T-helper 1 cell treated with Interleukin-12 subunit alpha and Interleukin-12 subunit beta and Interleukin-4 antibody, amounts not matched to agents 30 μg/mL and 1 μg/mL, for 36 hours (primary cell): ENCODE results near the gene SPATA4.
"Not testable (repeated sequence)": the region's sequence is repeated elsewhere in the genome, so short reads cannot be mapped to it uniquely, and the experiment has no call there.

Experiments used
- H3K27ac Mint-ChIP-seq: one replicate; pipeline ENCODE4 v1.8.0; 2021; ENCODE audit warnings: mild to moderate bottlenecking, mixed read lengths
- H3K27me3 Mint-ChIP-seq: one replicate; pipeline ENCODE4 v1.8.0; 2021; ENCODE audit warnings: low read depth, mixed read lengths
- H3K36me3 Mint-ChIP-seq: one replicate; pipeline ENCODE4 v1.8.0; 2021; ENCODE audit warnings: low read depth, mixed read lengths
- H3K4me1 Mint-ChIP-seq: one replicate; pipeline ENCODE4 v1.8.0; 2021; ENCODE audit warnings: low read depth, mixed read lengths
- H3K4me3 Mint-ChIP-seq: one replicate; pipeline ENCODE4 v1.8.0; 2021; ENCODE audit warnings: mild to moderate bottlenecking, moderate library complexity, mixed read lengths
- H3K9me3 Mint-ChIP-seq: one replicate; pipeline ENCODE4 v1.8.0; 2021; ENCODE audit warnings: mixed read lengths

The SPATA4 gene

DNA sequence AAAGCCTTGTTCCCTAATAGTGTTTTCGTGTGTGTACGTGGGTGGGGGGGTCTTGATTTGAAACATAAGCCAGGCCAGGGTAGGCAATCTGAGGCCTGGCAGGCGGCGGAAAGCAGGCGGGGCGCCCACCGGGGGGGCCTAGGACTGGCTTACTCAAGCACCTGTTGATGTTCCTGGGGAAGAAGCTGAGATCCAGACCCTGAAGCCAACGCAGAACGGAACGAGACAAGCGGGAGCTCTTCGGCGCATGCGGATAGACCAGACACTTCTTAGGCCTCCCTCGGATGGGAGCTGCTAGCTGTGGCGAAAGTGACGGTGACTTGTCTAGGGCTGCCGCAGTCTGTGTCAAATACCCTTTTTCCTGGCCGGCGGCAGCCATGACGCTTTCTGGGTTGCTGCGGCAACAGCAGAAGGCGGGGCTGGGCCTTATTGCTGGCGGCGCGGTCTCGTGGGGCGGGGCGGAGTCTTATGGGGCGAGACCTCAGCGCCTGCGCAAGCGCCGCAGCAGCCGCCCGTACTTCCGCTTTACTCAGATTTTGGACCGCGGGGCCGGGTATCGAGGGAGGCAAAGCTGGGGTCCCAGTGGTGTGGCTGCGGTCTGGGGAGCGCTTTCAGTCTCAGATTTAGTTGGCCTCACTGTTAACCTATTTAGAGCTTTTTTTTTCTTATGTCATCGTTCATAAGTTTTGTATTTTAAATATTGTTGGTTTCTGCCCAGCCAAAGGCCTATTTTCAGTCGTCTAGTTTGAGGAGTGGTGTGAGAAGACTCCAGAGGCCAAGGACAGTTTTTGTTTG lies at the start of gene SPATA4:
Gene SPATA4, minus strand, starts transcription at position 402 of the 795 bp plus-strand sequence. Its CDS starts 23 bp downstream, at position 379.
- H3K4me3 Mint-ChIP-seq = peak within 1 kb of the TSS; percentile 81
- peaks cover 8% of the 10 kb centered on the region for H3K4me1 Mint-ChIP-seq
- H3K9me3 Mint-ChIP-seq = peaks cover 3% of the 10 kb centered on the region
- peak within 1 kb of the TSS; percentile 85 for H3K27ac Mint-ChIP-seq
- H3K36me3 Mint-ChIP-seq = peaks cover 4% of the 10 kb centered on the region
- peaks cover 46% of the 10 kb centered on the region for H3K27me3 Mint-ChIP-seq

DNA sequence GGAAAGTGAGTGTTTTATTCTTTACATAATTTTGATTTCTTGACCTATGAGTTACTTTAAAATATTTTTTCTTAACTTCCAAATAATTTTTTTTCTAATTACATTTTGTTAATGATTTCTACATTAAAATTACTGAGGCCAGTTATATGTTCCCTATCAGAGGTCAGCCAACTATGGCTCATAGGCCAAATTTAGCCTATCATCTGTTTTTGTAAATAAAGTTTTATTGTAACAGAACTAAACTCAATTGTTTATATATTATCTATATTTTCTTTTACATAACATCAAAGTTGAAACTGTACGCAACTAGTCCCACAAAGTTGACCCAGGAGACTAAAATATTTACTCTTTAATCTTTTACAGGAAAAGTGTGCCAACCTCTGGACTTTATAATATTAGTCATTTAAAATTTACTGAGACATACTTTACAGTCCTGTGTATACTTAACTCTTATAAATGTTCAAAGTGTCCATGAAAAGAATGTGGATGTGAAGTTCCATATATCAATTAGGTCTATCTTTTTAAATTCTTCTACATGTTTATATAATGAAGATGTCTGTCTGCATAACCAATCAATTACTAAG lies 47.5 kb upstream of the SPATA4 start:
- Mint-ChIP-seq H3K27me3 (no peaks in the 10 kb centered on the region), H3K27ac (no peak overlapping the region), H3K4me1 (no peaks in the 10 kb centered on the region), H3K36me3 (no peaks in the 10 kb centered on the region), H3K4me3 (no peak overlapping the region), H3K9me3 (no peaks in the 10 kb centered on the region)

DNA sequence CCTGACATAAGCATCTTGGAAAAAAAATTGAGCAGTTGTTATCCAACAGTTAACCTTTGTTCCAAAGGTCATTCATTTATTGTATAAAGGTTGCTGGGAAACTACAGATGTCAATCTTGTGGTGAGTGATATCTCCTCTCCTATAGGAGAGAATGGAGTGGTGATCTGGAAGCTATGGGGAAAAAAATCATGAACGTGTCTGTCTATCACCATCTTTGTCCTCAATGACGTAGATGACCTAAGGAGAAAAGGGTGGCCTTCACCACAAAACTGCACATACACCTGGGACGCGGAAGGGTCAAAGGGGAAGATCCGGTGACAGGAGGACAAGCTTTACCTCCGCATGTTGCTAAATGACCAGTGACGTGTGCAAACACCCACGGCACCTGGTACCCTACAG lies 46.3 kb upstream of the SPATA4 start:
- Mint-ChIP-seq H3K36me3 (no peaks in the 10 kb centered on the region), H3K27ac (no peak overlapping the region), H3K27me3 (no peaks in the 10 kb centered on the region), H3K4me1 (no peaks in the 10 kb centered on the region), H3K9me3 (no peaks in the 10 kb centered on the region), H3K4me3 (no peak overlapping the region)

GRCh38 chr4:176238826-176239225 lies 43.4 kb upstream of the SPATA4 start:
- H3K4me1 Mint-ChIP-seq = no peaks in the 10 kb centered on the region

GRCh38 chr4:176238157-176238610 lies 42.8 kb upstream of the SPATA4 start:
- no peaks in the 10 kb centered on the region for H3K27me3 Mint-ChIP-seq
- H3K9me3 Mint-ChIP-seq = no peaks in the 10 kb centered on the region
- no peak overlapping the region for H3K4me3 Mint-ChIP-seq

More at GRCh38 chr4:176238826-176239225, 43.4 kb upstream of the SPATA4 start:
- H3K27me3 Mint-ChIP-seq = no peaks in the 10 kb centered on the region
- no peaks in the 10 kb centered on the region for H3K36me3 Mint-ChIP-seq
- H3K4me3 Mint-ChIP-seq = no peak overlapping the region
- no peak overlapping the region for H3K27ac Mint-ChIP-seq
- no peaks in the 10 kb centered on the region for H3K9me3 Mint-ChIP-seq

GRCh38 chr4:176236946-176237345 lies 41.6 kb upstream of the SPATA4 start:
- H3K36me3 Mint-ChIP-seq = no peaks in the 10 kb centered on the region
- H3K9me3 Mint-ChIP-seq = no peaks in the 10 kb centered on the region
- H3K27me3 Mint-ChIP-seq = no peaks in the 10 kb centered on the region
- H3K4me1 Mint-ChIP-seq = no peaks in the 10 kb centered on the region
- H3K27ac Mint-ChIP-seq = no peak overlapping the region
- H3K4me3 Mint-ChIP-seq = no peak overlapping the region

More at GRCh38 chr4:176238157-176238610, 42.8 kb upstream of the SPATA4 start:
- no peaks in the 10 kb centered on the region for H3K36me3 Mint-ChIP-seq
- H3K27ac Mint-ChIP-seq = no peak overlapping the region
- H3K4me1 Mint-ChIP-seq = no peaks in the 10 kb centered on the region

DNA sequence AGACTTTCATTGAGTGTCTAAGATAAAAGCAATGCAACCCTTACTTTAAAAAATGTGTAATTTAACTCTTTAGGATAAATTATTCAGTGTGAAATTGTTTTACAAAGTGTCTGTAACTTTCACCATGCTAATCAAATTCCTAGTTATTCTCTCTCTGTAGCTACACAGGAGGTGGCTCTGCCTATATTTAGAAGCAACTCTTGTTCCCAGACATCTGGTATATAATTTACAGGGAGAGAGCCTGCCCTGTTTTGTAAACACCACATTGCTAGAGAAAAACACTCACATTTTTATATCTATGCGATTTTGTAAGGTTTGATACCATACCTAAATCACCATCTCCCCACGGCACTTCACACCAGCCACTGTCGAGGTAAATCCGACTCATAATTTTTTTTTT lies 35.5 kb upstream of the SPATA4 start:
- Mint-ChIP-seq H3K27me3 (no peaks in the 10 kb centered on the region), H3K36me3 (no peaks in the 10 kb centered on the region), H3K9me3 (no peaks in the 10 kb centered on the region)

GRCh38 chr4:176229645-176230044 lies 34.3 kb upstream of the SPATA4 start:
- Mint-ChIP-seq H3K4me3 (no peak overlapping the region), H3K27me3 (no peaks in the 10 kb centered on the region), H3K4me1 (no peaks in the 10 kb centered on the region), H3K27ac (no peak overlapping the region), H3K9me3 (no peaks in the 10 kb centered on the region), H3K36me3 (no peaks in the 10 kb centered on the region)

More for the DNA sequence above, 35.5 kb upstream of the SPATA4 start:
- no peaks in the 10 kb centered on the region for H3K4me1 Mint-ChIP-seq
- no peak overlapping the region for H3K27ac Mint-ChIP-seq
- H3K4me3 Mint-ChIP-seq = no peak overlapping the region

- H3K27ac Mint-ChIP-seq = no peak overlapping the region
- no peaks in the 10 kb centered on the region for H3K36me3 Mint-ChIP-seq
- no peaks in the 10 kb centered on the region for H3K9me3 Mint-ChIP-seq
- no peaks in the 10 kb centered on the region for H3K4me1 Mint-ChIP-seq
- no peak overlapping the region for H3K4me3 Mint-ChIP-seq
- H3K27me3 Mint-ChIP-seq = no peaks in the 10 kb centered on the region
Measured at GRCh38 chr4:176226736-176227135, 31.4 kb upstream of the SPATA4 start.

DNA sequence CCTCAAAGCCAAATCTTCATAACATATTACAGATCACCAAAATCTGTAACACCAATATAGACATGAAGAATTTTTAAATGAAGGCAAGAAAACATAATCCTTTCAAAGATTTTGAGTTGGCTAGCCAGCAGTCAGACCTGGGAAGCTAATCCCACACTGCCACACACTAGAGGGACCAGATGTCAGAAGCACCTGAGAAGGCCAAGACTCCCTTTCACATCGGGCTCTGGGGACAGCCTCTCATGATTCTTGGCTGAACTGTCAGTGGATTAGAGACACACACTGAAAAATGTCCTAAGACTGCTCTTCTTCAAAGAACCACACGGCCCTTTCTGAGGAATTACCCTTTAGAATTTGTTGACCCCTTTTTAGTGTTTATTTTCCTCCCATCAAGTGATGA lies 28.2 kb upstream of the SPATA4 start:
- H3K27ac Mint-ChIP-seq = no peak overlapping the region
- no peaks in the 10 kb centered on the region for H3K36me3 Mint-ChIP-seq
- H3K4me3 Mint-ChIP-seq = no peak overlapping the region
- H3K9me3 Mint-ChIP-seq = no peaks in the 10 kb centered on the region
- no peaks in the 10 kb centered on the region for H3K27me3 Mint-ChIP-seq
- H3K4me1 Mint-ChIP-seq = no peaks in the 10 kb centered on the region

DNA sequence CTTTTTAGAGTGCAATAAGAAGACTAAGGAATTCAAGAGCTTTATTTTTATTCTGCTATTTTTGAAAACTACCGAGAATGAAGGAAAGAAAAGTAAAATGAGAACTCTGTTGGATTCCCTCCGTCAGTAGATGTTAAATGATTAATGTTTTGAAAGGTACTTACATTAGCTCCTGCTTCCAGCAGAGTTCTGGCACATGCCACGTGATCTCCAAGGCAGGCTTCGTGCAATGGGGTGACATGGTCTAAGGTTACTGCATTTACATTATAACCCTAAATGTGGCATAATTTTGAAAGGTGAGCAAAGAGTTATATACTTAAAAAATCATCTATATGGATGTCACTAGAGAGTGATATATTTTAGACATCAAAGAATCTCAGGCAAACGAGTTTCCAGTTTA lies 26.8 kb upstream of the SPATA4 start:
- H3K4me3 Mint-ChIP-seq = no peak overlapping the region
- H3K36me3 Mint-ChIP-seq = no peaks in the 10 kb centered on the region
- H3K4me1 Mint-ChIP-seq = no peaks in the 10 kb centered on the region
- no peaks in the 10 kb centered on the region for H3K27me3 Mint-ChIP-seq
- H3K9me3 Mint-ChIP-seq = no peaks in the 10 kb centered on the region
- H3K27ac Mint-ChIP-seq = no peak overlapping the region

DNA sequence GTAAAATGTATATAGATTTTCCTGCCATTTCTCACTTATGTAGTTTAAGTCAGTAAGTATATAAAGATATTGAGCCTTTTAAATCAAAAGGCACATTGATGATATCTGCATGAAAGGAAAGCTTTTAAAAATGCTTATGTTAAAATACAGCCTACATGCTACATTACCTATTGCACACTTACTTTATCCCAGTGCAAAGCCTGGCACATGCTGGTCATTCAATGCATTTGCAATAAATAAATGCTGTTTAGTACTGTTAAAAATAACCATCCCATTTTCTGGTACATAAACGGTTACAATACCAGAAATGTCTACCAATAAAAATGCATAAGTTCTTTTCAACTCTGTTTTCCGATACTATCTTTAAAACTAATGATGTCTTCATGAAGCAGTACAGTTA lies 22.1 kb upstream of the SPATA4 start:
- Mint-ChIP-seq H3K9me3 (no peaks in the 10 kb centered on the region), H3K4me1 (no peaks in the 10 kb centered on the region), H3K27ac (no peak overlapping the region), H3K4me3 (no peak overlapping the region), H3K27me3 (no peaks in the 10 kb centered on the region), H3K36me3 (no peaks in the 10 kb centered on the region)

DNA sequence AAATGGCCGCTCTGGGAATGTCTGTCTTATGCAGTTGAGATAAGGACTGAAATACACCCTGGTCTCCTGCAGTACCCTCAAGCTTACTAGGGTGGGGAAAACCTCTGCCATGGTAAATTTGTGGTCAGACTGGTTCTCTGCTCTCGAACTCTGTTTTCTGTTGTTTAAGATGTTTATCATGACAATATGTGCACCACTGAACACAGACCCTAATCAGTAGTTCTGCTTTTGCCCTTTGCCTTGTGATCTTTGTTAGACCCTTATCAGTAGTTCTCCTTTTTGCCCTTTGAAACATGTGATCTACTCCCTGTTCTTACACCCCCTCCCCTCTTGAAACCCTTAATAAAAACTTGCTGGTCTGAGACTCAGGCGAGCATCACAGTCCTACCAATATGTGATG lies 17.0 kb upstream of the SPATA4 start:
- H3K9me3 Mint-ChIP-seq, H3K27me3 Mint-ChIP-seq: not testable (repeated sequence)

GRCh38 chr4:176210579-176211296 lies 15.4 kb upstream of the SPATA4 start:
- no peak overlapping the region for H3K4me3 Mint-ChIP-seq
- no peaks in the 10 kb centered on the region for H3K9me3 Mint-ChIP-seq
- H3K27me3 Mint-ChIP-seq = peaks cover 8% of the 10 kb centered on the region
- no peaks in the 10 kb centered on the region for H3K4me1 Mint-ChIP-seq
- no peak overlapping the region for H3K27ac Mint-ChIP-seq
- no peaks in the 10 kb centered on the region for H3K36me3 Mint-ChIP-seq

More for the DNA sequence above, 17.0 kb upstream of the SPATA4 start:
- H3K4me3 Mint-ChIP-seq, H3K36me3 Mint-ChIP-seq, H3K4me1 Mint-ChIP-seq, H3K27ac Mint-ChIP-seq: not testable (repeated sequence)

DNA sequence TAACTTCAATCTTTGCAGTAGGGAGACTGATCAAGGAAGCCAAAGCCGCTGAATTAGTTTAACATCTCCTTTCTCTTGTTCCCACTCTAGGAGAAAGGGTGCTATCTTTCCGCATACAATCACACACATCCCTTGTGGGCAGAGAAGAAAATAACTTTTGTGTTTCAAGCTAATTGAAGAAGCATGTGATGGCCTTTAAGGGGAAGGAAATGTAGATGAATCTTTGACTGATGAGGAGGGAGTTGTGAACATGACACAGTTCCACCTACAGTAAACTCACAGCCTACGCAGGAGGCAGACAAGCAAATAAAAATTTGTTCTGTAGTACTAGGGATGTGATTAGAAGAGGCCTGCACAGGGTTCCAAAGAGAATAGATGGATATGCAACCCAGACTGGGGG lies 14.7 kb upstream of the SPATA4 start:
- H3K27me3 Mint-ChIP-seq = peaks cover 8% of the 10 kb centered on the region
- H3K4me1 Mint-ChIP-seq = no peaks in the 10 kb centered on the region
- no peaks in the 10 kb centered on the region for H3K9me3 Mint-ChIP-seq
- no peak overlapping the region for H3K27ac Mint-ChIP-seq
- H3K36me3 Mint-ChIP-seq = no peaks in the 10 kb centered on the region
- H3K4me3 Mint-ChIP-seq = no peak overlapping the region
